Measurements from ENCODE around the gene TNNT2.

The TNNT2 gene

GRCh38 chr1:201356701-201357100 is 20.8 kb downstream of the TNNT2 start:
- DNase-seq (ENCODE audit: low spot score), result no peak

GRCh38 chr1:201356236-201356635 is 21.2 kb downstream of the TNNT2 start:
- no peak for DNase-seq (ENCODE audit: low spot score)

- DNase-seq (ENCODE audit: low spot score), result no peak
These were observed 22.0 kb downstream of the TNNT2 start for GRCh38 chr1:201355471-201355870.

- DNase-seq (ENCODE audit: low spot score), result no peak
These were observed 22.6 kb downstream of the TNNT2 start for GRCh38 chr1:201354901-201355295.

- DNase-seq (ENCODE audit: low spot score), result no peak
These were observed 23.2 kb downstream of the TNNT2 start for GRCh38 chr1:201354151-201354900.

- no peak for DNase-seq (ENCODE audit: low spot score)
These were observed 24.1 kb downstream of the TNNT2 start for GRCh38 chr1:201353186-201353940.

GRCh38 chr1:201351617-201352016 is 25.9 kb downstream of the TNNT2 start:
- no peak for DNase-seq (ENCODE audit: low spot score)

- DNase-seq (ENCODE audit: low spot score), result no peak
These were observed 26.6 kb downstream of the TNNT2 start for GRCh38 chr1:201350884-201351283.

GRCh38 chr1:201350361-201350725 is 27.1 kb downstream of the TNNT2 start:
- DNase-seq (ENCODE audit: low spot score), result no peak

GRCh38 chr1:201349092-201349491 is 28.4 kb downstream of the TNNT2 start:
- no peak for DNase-seq (ENCODE audit: low spot score)

- peak; percentile 47 for DNase-seq (ENCODE audit: low spot score)
These were observed 29.3 kb downstream of the TNNT2 start for GRCh38 chr1:201348211-201348566.

- no peak for DNase-seq (ENCODE audit: low spot score)
These were observed 29.8 kb downstream of the TNNT2 start for GRCh38 chr1:201347498-201348210.

GRCh38 chr1:201346987-201347386 is 30.5 kb downstream of the TNNT2 start:
- no peak for DNase-seq (ENCODE audit: low spot score)

GRCh38 chr1:201346337-201346939 is 31.0 kb downstream of the TNNT2 start:
- peak; percentile 37 for DNase-seq (ENCODE audit: low spot score)

GRCh38 chr1:201345081-201345355 is 32.5 kb downstream of the TNNT2 start:
- DNase-seq (ENCODE audit: low spot score), result no peak

- no peak for DNase-seq (ENCODE audit: low spot score)
These were observed 33.0 kb downstream of the TNNT2 start for GRCh38 chr1:201344206-201345080.

- DNase-seq (ENCODE audit: low spot score), result no peak
These were observed 36.1 kb downstream of the TNNT2 start for GRCh38 chr1:201341377-201341776.

GRCh38 chr1:201336711-201337450 is 40.6 kb downstream of the TNNT2 start:
- DNase-seq (ENCODE audit: low spot score), result no peak

- DNase-seq (ENCODE audit: low spot score), result no peak
These were observed 41.6 kb downstream of the TNNT2 start for GRCh38 chr1:201335901-201336300.

GRCh38 chr1:201335174-201335870 is 42.2 kb downstream of the TNNT2 start:
- DNase-seq (ENCODE audit: low spot score), result no peak
